Measurements from ENCODE around the gene ROBO3. TPM values are rescaled to one million over a fixed set of nuclear protein-coding genes. Genes with fewer than 3 reads are reported as not detected.

ROBO3 gene
- total and polyA plus RNA-seq, 12 donors = 1.7 to 87.4 (median 19.1) TPM

DNA sequence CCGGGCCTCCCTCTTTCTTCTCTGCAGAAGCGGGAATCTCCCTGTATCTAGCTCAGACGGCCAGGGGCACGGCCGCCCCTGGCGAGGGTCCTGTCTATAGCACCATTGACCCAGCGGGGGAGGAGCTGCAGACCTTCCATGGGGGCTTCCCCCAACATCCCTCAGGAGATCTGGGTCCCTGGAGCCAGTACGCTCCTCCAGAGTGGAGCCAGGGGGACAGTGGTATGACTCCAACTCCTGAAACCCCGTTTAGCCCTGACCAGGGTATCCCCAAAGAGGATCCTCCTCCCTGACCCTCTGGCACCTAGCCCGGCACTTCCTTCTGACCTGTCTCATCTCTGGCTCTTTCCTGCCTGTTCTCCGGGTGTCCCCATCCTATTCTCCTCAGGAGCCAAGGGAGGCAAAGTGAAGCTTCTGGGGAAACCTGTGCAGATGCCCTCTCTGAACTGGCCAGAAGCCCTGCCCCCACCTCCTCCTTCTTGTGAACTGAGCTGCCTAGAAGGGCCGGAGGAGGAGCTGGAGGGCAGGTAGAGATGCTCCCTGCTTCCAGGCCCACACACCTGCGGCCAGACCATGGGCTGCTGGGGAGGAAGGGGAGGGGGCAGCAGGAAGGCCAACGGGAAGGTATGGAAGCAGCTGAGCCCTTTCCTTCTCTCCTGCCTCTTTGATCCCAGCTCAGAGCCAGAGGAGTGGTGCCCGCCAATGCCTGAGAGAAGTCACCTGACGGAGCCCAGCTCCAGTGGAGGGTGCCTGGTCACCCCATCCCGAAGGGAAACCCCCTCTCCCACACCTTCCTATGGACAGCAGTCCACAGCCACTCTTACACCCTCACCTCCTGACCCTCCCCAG, 12.9 kb downstream of the ROBO3 start:
- H3K4me3 ChIP-seq = peak overlapping the region in 1 of 4 donors; percentile 63
- H3K27ac ChIP-seq = peak overlapping the region in 1 of 5 donors; percentile 94
- H3K27me3 ChIP-seq = peaks cover 8% of the 10 kb centered on the region
- H3K36me3 ChIP-seq (replicated peaks in 1 of 2) = no peaks in the 10 kb centered on the region
- 65 to 75% (median 69%) methylated on average over 14 to 17 of the region's 17 CpGs for WGBS, 4 donors
- TF ChIP-seq POLR2A (IDR thresholded peaks at IDR 0.05) (no peak), CTCF (IDR thresholded peaks at IDR 0.05) (no peak)
- intact Hi-C loops (cut with DNase I) = no loop called here
- peaks cover 12 to 14% of the 10 kb centered on the region in 2 donors for H3K4me1 ChIP-seq (replicated peaks in 1 of 2)
- H3K9me3 ChIP-seq (replicated peaks in 1 of 3) = no peaks in the 10 kb centered on the region
- peak in 3 of 7 donors; percentile 16 to 50 (median 26) for DNase-seq

GRCh38 chr11:124878759-124879492, 13.7 kb downstream of the ROBO3 start:
- TF ChIP-seq POLR2A (IDR thresholded peaks at IDR 0.05) = no peak
- TF ChIP-seq CTCF (IDR thresholded peaks at IDR 0.05) = no peak
- intact Hi-C loops (cut with DNase I) = no loop called here
- peaks cover 12 to 14% of the 10 kb centered on the region in 2 donors for H3K4me1 ChIP-seq (replicated peaks in 1 of 2)
- no peak overlapping the region for H3K4me3 ChIP-seq
- 91 to 95% (median 93%) methylated on average over 11 of the region's 11 CpGs for WGBS, 4 donors
- H3K27ac ChIP-seq = no peak overlapping the region
- DNase-seq = peak in 2 of 7 donors; percentile 14 to 35
- H3K36me3 ChIP-seq (replicated peaks in 1 of 2) = no peaks in the 10 kb centered on the region
- no peaks in the 10 kb centered on the region for H3K9me3 ChIP-seq (replicated peaks in 1 of 3)
- peaks cover 8% of the 10 kb centered on the region for H3K27me3 ChIP-seq

GRCh38 chr11:124879493-124880289, 14.5 kb downstream of the ROBO3 start:
- peaks cover 14 to 18% of the 10 kb centered on the region in 2 donors for H3K4me1 ChIP-seq (replicated peaks in 1 of 2)
- H3K36me3 ChIP-seq (replicated peaks in 1 of 2) = no peaks in the 10 kb centered on the region
- peak overlapping the region in 1 of 5 donors; percentile 32 for H3K27ac ChIP-seq
- H3K9me3 ChIP-seq (replicated peaks in 1 of 3) = no peaks in the 10 kb centered on the region
- 76 to 87% (median 82%) methylated on average over 7 to 16 of the region's 16 CpGs for WGBS, 4 donors
- intact Hi-C loops (cut with DNase I) = no loop called here
- TF ChIP-seq POLR2A (IDR thresholded peaks at IDR 0.05) = no peak
- no peak for TF ChIP-seq CTCF (IDR thresholded peaks at IDR 0.05)
- H3K27me3 ChIP-seq = peaks cover 3% of the 10 kb centered on the region
- DNase-seq = peak in 2 of 7 donors; percentile 20 to 49
- H3K4me3 ChIP-seq = no peak overlapping the region

GRCh38 chr11:124880290-124880611, 15.0 kb downstream of the ROBO3 start:
- TF ChIP-seq POLR2A (IDR thresholded peaks at IDR 0.05) (no peak), CTCF (IDR thresholded peaks at IDR 0.05) (no peak)
- H3K4me3 ChIP-seq = no peak overlapping the region
- intact Hi-C loops (cut with DNase I) = no loop called here
- no peaks in the 10 kb centered on the region for H3K27me3 ChIP-seq
- 71 to 88% (median 76%) methylated on average over 7 to 10 of the region's 10 CpGs for WGBS, 4 donors
- H3K9me3 ChIP-seq (replicated peaks in 1 of 3) = no peaks in the 10 kb centered on the region
- H3K36me3 ChIP-seq (replicated peaks in 1 of 2) = no peaks in the 10 kb centered on the region
- DNase-seq = peak in 3 of 7 donors; percentile 16 to 39 (median 20)
- H3K4me1 ChIP-seq (replicated peaks in 1 of 2) = peaks cover 14 to 20% of the 10 kb centered on the region in 2 donors
- H3K27ac ChIP-seq = peak overlapping the region in 1 of 5 donors; percentile 32
